H1 (cell line): ENCODE data around the gene NCAM1. TPM values are rescaled to one million over a fixed set of nuclear protein-coding genes. Genes with fewer than 3 reads are reported as not detected.
"Not testable (repeated sequence)": the region's sequence is repeated elsewhere in the genome, so short reads cannot be mapped to it uniquely, and the experiment has no call there.

Experiments
- CTCF ChIA-PET: fragments of 300-600 bp; sonication (Branson Sonifier 250); formaldehyde crosslinking; loops from one replicate; lab custom pipeline; 2021; ENCODE audit not compliant: partially characterized antibody; lab: Charles Lee
- POLR2A ChIA-PET: fragments of 300-600 bp; sonication (Branson Sonifier 250); formaldehyde crosslinking; loops from one replicate; lab custom pipeline; 2021; ENCODE audit warnings: inconsistent platforms; ENCODE audit not compliant: partially characterized antibody; lab: Charles Lee
- DNase-seq, 2 experiments: peaks; one replicate each; pipeline versions ENCODE4 v3.0.0 to v3.0.0-alpha.2; 2010 to 2022; ENCODE audit warnings: low spot score in 2 of 2, low read depth in 1 of 2, mixed read lengths in 1 of 2
- FAIRE-seq: peaks from 2 replicates; lab custom pipeline; 2011; peaks lifted over from hg19 to GRCh38; lab: Jason Lieb, UNC
- H2AFZ ChIP-seq: 2 replicates; pipeline ENCODE4 v1.8.1; 2012; ENCODE audit warnings: low read length, inconsistent platforms
- H2AK5ac ChIP-seq: 2 replicates; pipeline ENCODE4 v1.6.1; 2013; ENCODE audit warnings: low read depth, low read length
- H2BK120ac ChIP-seq: replicated peaks from 2 replicates; pipeline ENCODE3; 2013; ENCODE audit warnings: low read depth, low read length, inconsistent platforms
- H2BK12ac ChIP-seq: 2 replicates; pipeline ENCODE4 v1.6.1; 2013; ENCODE audit warnings: low read depth, low read length
- H2BK15ac ChIP-seq: 2 replicates; pipeline ENCODE4 v1.6.1; 2013; ENCODE audit warnings: low read length
- H2BK20ac ChIP-seq: 2 replicates; pipeline ENCODE4 v1.6.1; 2013; ENCODE audit warnings: low read length
- H2BK5ac ChIP-seq: 2 replicates; pipeline ENCODE4 v1.6.1; 2013; ENCODE audit warnings: low read depth, low read length
- H3K14ac ChIP-seq: 2 replicates; pipeline ENCODE4 v1.6.1; 2013; ENCODE audit warnings: inconsistent platforms; ENCODE audit not compliant: insufficient read length
- H3K18ac ChIP-seq: 2 replicates; pipeline ENCODE4 v1.6.1; 2013; ENCODE audit warnings: low read length; ENCODE audit errors: extremely low read depth
- H3K23ac ChIP-seq: 2 replicates; pipeline ENCODE4 v1.6.1; 2013; ENCODE audit warnings: inconsistent platforms; ENCODE audit not compliant: insufficient read length
- H3K23me2 ChIP-seq: 2 replicates; pipeline ENCODE4 v1.6.1; 2013; ENCODE audit warnings: low read depth, low read length
- H3K27ac ChIP-seq: 2 replicates; pipeline ENCODE4 v1.6.1; 2011; ENCODE audit warnings: low read depth, low read length, inconsistent platforms
- H3K27me3 ChIP-seq, 4 experiments: replicated peaks in 1 of 4; 1 replicate in 1 of 4; 2 replicates in 3 of 4; pipeline versions ENCODE4 v1.6.1 to v1.8.1; 2011 to 2013; ENCODE audit warnings: low read length in 3 of 4, mild to moderate bottlenecking in 3 of 4, inconsistent platforms in 2 of 4, mixed read lengths in 2 of 4, moderate library complexity in 1 of 4; ENCODE audit not compliant: control insufficient read depth in 3 of 4, insufficient read depth in 3 of 4; ENCODE audit errors: extremely low read depth in 1 of 4
- H3K36me3 ChIP-seq, 4 experiments: 2 replicates each; pipeline versions ENCODE4 v1.6.1 to v1.8.1; 2011 to 2013; ENCODE audit warnings: mild to moderate bottlenecking in 4 of 4, low read length in 3 of 4, moderate library complexity in 2 of 4, control low read depth in 1 of 4, inconsistent platforms in 1 of 4; ENCODE audit not compliant: insufficient read depth in 4 of 4, control insufficient read depth in 2 of 4
- H3K4ac ChIP-seq: replicated peaks from 2 replicates; pipeline ENCODE3; 2013; ENCODE audit warnings: low read length, low read depth, mixed read lengths, inconsistent platforms; ENCODE audit not compliant: insufficient read length
- H3K4me1 ChIP-seq, 4 experiments: replicated peaks in 1 of 4; 1 replicate in 1 of 4; 2 replicates in 3 of 4; pipeline versions ENCODE4 v1.6.1 to v1.8.1; 2011 to 2013; ENCODE audit warnings: low read length in 3 of 4, inconsistent platforms in 2 of 4, mixed read lengths in 1 of 4; ENCODE audit not compliant: insufficient read depth in 4 of 4, control insufficient read depth in 3 of 4
- H3K4me2 ChIP-seq, 2 experiments: 2 replicates each; pipeline versions ENCODE4 v1.6.1 to v1.8.1; 2011 to 2013; ENCODE audit warnings: low read depth in 2 of 2, low read length in 2 of 2, control low read depth in 1 of 2, inconsistent platforms in 1 of 2, mild to moderate bottlenecking in 1 of 2; ENCODE audit not compliant: insufficient read depth in 1 of 2
- H3K4me3 ChIP-seq, 4 experiments: fragments of 200-600, 300-600 bp in 1 of 4; sonication (generic), shearing (Covaris generic), sonication (Bioruptor Twin) in 1 of 4; 2 replicates each; pipeline versions ENCODE4 v1.5.1 to v1.8.1; 2011 to 2016; ENCODE audit warnings: low read length in 4 of 4, low read depth in 3 of 4, control low read depth in 2 of 4, inconsistent platforms in 2 of 4, mild to moderate bottlenecking in 2 of 4, mixed read lengths in 1 of 4, moderate library complexity in 1 of 4; ENCODE audit not compliant: insufficient read depth in 2 of 4; ENCODE audit errors: extremely low read depth in 1 of 4
- H3K56ac ChIP-seq: replicated peaks from 2 replicates; pipeline ENCODE3; 2013; ENCODE audit warnings: low read depth, mild to moderate bottlenecking, mixed read lengths, low read length, inconsistent platforms; ENCODE audit not compliant: insufficient read length
- H3K79me1 ChIP-seq: 2 replicates; pipeline ENCODE4 v1.6.1; 2013; ENCODE audit warnings: low read depth, low read length, control low read depth
- H3K79me2 ChIP-seq, 2 experiments: 2 replicates each; pipeline versions ENCODE4 v1.6.1 to v1.8.1; 2012 to 2013; ENCODE audit warnings: low read length in 2 of 2, mild to moderate bottlenecking in 2 of 2, inconsistent platforms in 1 of 2; ENCODE audit not compliant: insufficient read depth in 2 of 2, control insufficient read depth in 1 of 2
- H3K9ac ChIP-seq, 4 experiments: replicated peaks in 1 of 4; 1 replicate in 1 of 4; 2 replicates in 3 of 4; pipeline versions ENCODE4 v1.6.1 to v1.8.1; 2011 to 2013; ENCODE audit warnings: low read depth in 3 of 4, low read length in 3 of 4, control low read depth in 2 of 4, mild to moderate bottlenecking in 2 of 4, moderate library complexity in 2 of 4, inconsistent platforms in 1 of 4; ENCODE audit errors: extremely low read depth in 1 of 4
- H3K9me3 ChIP-seq, 2 experiments: 2 replicates each; pipeline versions ENCODE4 v1.6.1 to v1.8.1; 2012 to 2013; ENCODE audit warnings: mild to moderate bottlenecking in 2 of 2, moderate library complexity in 2 of 2, control low read depth in 1 of 2, inconsistent platforms in 1 of 2, low read depth in 1 of 2, low read length in 1 of 2, mixed read lengths in 1 of 2; ENCODE audit not compliant: insufficient read depth in 2 of 2
- H4K20me1 ChIP-seq, 2 experiments: replicated peaks in 1 of 2; 2 replicates each; pipeline versions ENCODE3 to v1.8.1; 2011 to 2013; ENCODE audit warnings: inconsistent platforms in 2 of 2, low read length in 2 of 2, mild to moderate bottlenecking in 1 of 2; ENCODE audit not compliant: insufficient read depth in 2 of 2, control insufficient read depth in 1 of 2
- H4K5ac ChIP-seq: 2 replicates; pipeline ENCODE4 v1.6.1; 2013; ENCODE audit warnings: low read length, low read depth, mixed read lengths, inconsistent platforms; ENCODE audit not compliant: insufficient read length
- H4K8ac ChIP-seq: 2 replicates; pipeline ENCODE4 v1.8.0; 2013; ENCODE audit warnings: mild to moderate bottlenecking, moderate library complexity, low read length, inconsistent platforms; ENCODE audit not compliant: insufficient read depth; ENCODE audit errors: extremely low read depth
- H4K91ac ChIP-seq: replicated peaks from 2 replicates; pipeline ENCODE3; 2013; ENCODE audit warnings: low read length, mixed read lengths, inconsistent platforms; ENCODE audit not compliant: insufficient read length
- WGBS, 2 experiments: shearing (Covaris generic) in 1 of 2; methylation state at CpG; one replicate each; pipeline versions ENCODE4 v1.1.6 to v1.1.7; 2013 to 2015; ENCODE audit warnings: low lambda C conversion rate in 2 of 2, mixed read lengths in 2 of 2, inconsistent platforms in 1 of 2, low coverage in 1 of 2, missing lambda C conversion rate in 1 of 2; ENCODE audit not compliant: insufficient replicate concordance in 2 of 2, insufficient coverage in 1 of 2, insufficient read length in 1 of 2; ENCODE audit errors: extremely low coverage in 1 of 2, missing lambda C conversion rate in 1 of 2; 5-methylcytosine and 5-hydroxymethylcytosine counted together
- polyA plus RNA-seq, 7 experiments: library from polyadenylated mRNA; depleted of rRNA in 3 of 7; stranded (reverse) in 5 of 7; unstranded in 2 of 7; fragments of >200 nt in 5 of 7; fragments of 200-250 nt in 2 of 7; gene quantifications; 1 replicate in 5 of 7; 2 replicates in 1 of 7; 4 replicates in 1 of 7; pipeline versions ENCODE4 v1.2.1 to v1.2.3, GENCODE V29; 2011 to 2013; ENCODE audit warnings: missing spikeins in 2 of 7, mixed read lengths in 2 of 7
- total RNA-seq: library from RNA; stranded (reverse); fragmentation: NEBNext Ultra II Directional; extraction: Animal tissue kit (Norgen Biotek cat#: 25700); gene quantifications from 2 replicates; pipeline ENCODE4 v1.2.1, GENCODE V29; 2021

Gene NCAM1
- total and polyA plus RNA-seq, 2 of the 8 experiments (the other 6 are each of a cell fraction or from before 2014, with no cell fraction given), result 3.1 to 4.3 TPM

- H3K79me2 ChIP-seq, H3K14ac ChIP-seq, H4K5ac ChIP-seq, H3K36me3 ChIP-seq, H3K18ac ChIP-seq, H3K23ac ChIP-seq, H3K23me2 ChIP-seq, H4K8ac ChIP-seq, H2BK12ac ChIP-seq, H2BK15ac ChIP-seq, H2BK5ac ChIP-seq, H3K4me3 ChIP-seq, H3K9me3 ChIP-seq, H3K4me2 ChIP-seq, H3K27ac ChIP-seq, H3K9ac ChIP-seq, H3K4me1 ChIP-seq, H4K91ac ChIP-seq, DNase-seq, H3K27me3 ChIP-seq, POLR2A ChIA-PET, H2AK5ac ChIP-seq, H3K4ac ChIP-seq, H2BK20ac ChIP-seq, H2AFZ ChIP-seq, H3K79me1 ChIP-seq, H4K20me1 ChIP-seq, FAIRE-seq, H3K56ac ChIP-seq, H2BK120ac ChIP-seq: not testable (repeated sequence)
- CTCF ChIA-PET, result interaction anchor here (0.7 to 1.4 kb wide), 4 partner anchors 9 to 711 kb away, joined by 3 to 6 read pairs (median 3); no protein-coding TSS in a partner anchor
- 93% methylated on average over 3 of the region's 3 CpGs; no CpG with 5 or more reads in 1 of the 2 experiments for WGBS, 2 experiments
Measured at GRCh38 chr11:113298496-113298895, 337.3 kb downstream of the NCAM1 start.
